Measurements from ENCODE around the gene WNT5A.

The WNT5A gene

GRCh38 chr3:55480911-55481743 is 6.0 kb downstream of the WNT5A start:
- no peak for DNase-seq

- no peak for DNase-seq
Measured at GRCh38 chr3:55477306-55478303, 9.5 kb downstream of the WNT5A start.

GRCh38 chr3:55476515-55476914 is 10.6 kb downstream of the WNT5A start:
- DNase-seq, result no peak

- DNase-seq, result no peak
Measured at GRCh38 chr3:55474213-55474632, 12.9 kb downstream of the WNT5A start.

- DNase-seq, result no peak
Measured at GRCh38 chr3:55473788-55474187, 13.3 kb downstream of the WNT5A start.

- no peak for DNase-seq
Measured at GRCh38 chr3:55471522-55472280, 15.4 kb downstream of the WNT5A start.

GRCh38 chr3:55471084-55471483 is 16.0 kb downstream of the WNT5A start:
- DNase-seq, result no peak

GRCh38 chr3:55469957-55470526 is 17.1 kb downstream of the WNT5A start:
- DNase-seq, result no peak

- no peak for DNase-seq
Measured at GRCh38 chr3:55468251-55468650, 18.9 kb downstream of the WNT5A start.

- no peak for DNase-seq
Measured at GRCh38 chr3:55467099-55467498, 20.0 kb downstream of the WNT5A start.

- DNase-seq, result no peak
Measured at GRCh38 chr3:55466526-55466925, 20.6 kb downstream of the WNT5A start.

- no peak for DNase-seq
Measured at GRCh38 chr3:55461896-55462295, 25.2 kb downstream of the WNT5A start.

GRCh38 chr3:55459838-55460237 is 27.3 kb downstream of the WNT5A start:
- DNase-seq, result no peak

GRCh38 chr3:55458181-55458790 is 28.8 kb downstream of the WNT5A start:
- DNase-seq, result no peak

GRCh38 chr3:55455915-55456314 is 31.2 kb downstream of the WNT5A start:
- DNase-seq, result no peak

GRCh38 chr3:55454611-55455010 is 32.5 kb downstream of the WNT5A start:
- DNase-seq, result no peak

- no peak for DNase-seq
Measured at GRCh38 chr3:55453886-55454496, 33.1 kb downstream of the WNT5A start.

GRCh38 chr3:55452886-55453285 is 34.2 kb downstream of the WNT5A start:
- no peak for DNase-seq

GRCh38 chr3:55449527-55449926 is 37.6 kb downstream of the WNT5A start:
- DNase-seq, result no peak

GRCh38 chr3:55446850-55447249 is 40.3 kb downstream of the WNT5A start:
- DNase-seq, result no peak

GRCh38 chr3:55445551-55445950 is 41.6 kb downstream of the WNT5A start:
- no peak for DNase-seq

GRCh38 chr3:55443346-55443745 is 43.8 kb downstream of the WNT5A start:
- no peak for DNase-seq

Data from NCI-H345 (cell line).